GM12891 (cell line): ENCODE data around the gene MECR.
"Not testable (repeated sequence)": the region's sequence is repeated elsewhere in the genome, so short reads cannot be mapped to it uniquely, and the experiment has no call there.

Experiments
- DNase-seq: peaks from one replicate; pipeline ENCODE4 v3.0.0; 2011; ENCODE audit warnings: low spot score; ENCODE audit not compliant: insufficient read length
- FAIRE-seq: peaks from 2 replicates; lab custom pipeline; 2011; peaks lifted over from hg19 to GRCh38; lab: Jason Lieb, UNC
- PAX5 ChIP-seq: IDR thresholded peaks from 2 replicates; pipeline ENCODE4 v1.6.1; 2011; ENCODE audit warnings: low read length, moderate library complexity, mild to moderate bottlenecking; ENCODE audit not compliant: insufficient read depth, severe bottlenecking
- POLR2A ChIP-seq: IDR thresholded peaks from 2 replicates; pipeline ENCODE4 v1.6.1; 2011; ENCODE audit warnings: low read depth, low read length, control low read depth
- POLR2AphosphoS5 ChIP-seq: IDR thresholded peaks from 2 replicates; pipeline ENCODE4 v1.6.1; 2011; ENCODE audit warnings: low read depth, low read length, control low read depth
- POU2F2 ChIP-seq: IDR thresholded peaks from 2 replicates; pipeline ENCODE4 v1.6.1; 2011; ENCODE audit warnings: low read depth, mild to moderate bottlenecking, control low read depth, low read length, moderate library complexity
- SPI1 ChIP-seq: IDR thresholded peaks from 2 replicates; pipeline ENCODE4 v1.6.1; 2011; ENCODE audit warnings: low read depth, low read length, control low read depth
- TAF1 ChIP-seq: IDR thresholded peaks from 2 replicates; pipeline ENCODE4 v1.6.1; 2011; ENCODE audit warnings: low read depth, low read length, control low read depth

The MECR gene

GRCh38 chr1:29237129-29237821 is 6.5 kb upstream of the MECR start:
- no peak for FAIRE-seq
- TF ChIP-seq PAX5: no peak
- TF ChIP-seq TAF1: no peak
- TF ChIP-seq POU2F2: no peak
- TF ChIP-seq POLR2AphosphoS5: no peak
- no peak for TF ChIP-seq SPI1
- no peak for TF ChIP-seq POLR2A
- DNase-seq: no peak

- FAIRE-seq (peak; percentile 31), DNase-seq (no peak)
- TF ChIP-seq POU2F2: no peak
- no peak for TF ChIP-seq POLR2AphosphoS5
- no peak for TF ChIP-seq SPI1
- no peak for TF ChIP-seq PAX5
- TF ChIP-seq TAF1: no peak
- TF ChIP-seq POLR2A: no peak
Observed at GRCh38 chr1:29236712-29237128, 6.0 kb upstream of the MECR start.

GRCh38 chr1:29235955-29236711 is 5.4 kb upstream of the MECR start, which contains the start of gene PTPRU:
TSS of gene PTPRU (plus strand) at chr1:29236522. CDS start at chr1:29236645, 123 bp downstream.
- TF ChIP-seq POLR2A: no peak
- no peak for TF ChIP-seq PAX5
- no peak for TF ChIP-seq POU2F2
- no peak for TF ChIP-seq POLR2AphosphoS5
- TF ChIP-seq SPI1: no peak
- TF ChIP-seq TAF1: no peak
- DNase-seq (peak; percentile 94), FAIRE-seq (peak; percentile 89)

- not testable (repeated sequence) for DNase-seq, FAIRE-seq
Observed at GRCh38 chr1:29234881-29235280, 4.1 kb upstream of the MECR start.

- FAIRE-seq (no peak), DNase-seq (no peak)
- TF ChIP-seq POLR2AphosphoS5 (no peak), PAX5 (no peak), SPI1 (no peak), TAF1 (no peak), POU2F2 (no peak), POLR2A (no peak)
Observed at GRCh38 chr1:29234471-29234870, 3.7 kb upstream of the MECR start.

GRCh38 chr1:29233693-29234092 is 3.0 kb upstream of the MECR start:
- TF ChIP-seq PAX5: no peak
- no peak for TF ChIP-seq POU2F2
- TF ChIP-seq POLR2AphosphoS5: no peak
- TF ChIP-seq TAF1: no peak
- TF ChIP-seq POLR2A: no peak
- TF ChIP-seq SPI1: no peak
- FAIRE-seq (no peak), DNase-seq (no peak)

GRCh38 chr1:29232387-29232786 is 1.7 kb upstream of the MECR start:
- TF ChIP-seq SPI1 (no peak), TAF1 (no peak), POLR2A (no peak), PAX5 (no peak), POU2F2 (no peak)
- no peak for DNase-seq
- no peak for FAIRE-seq

- DNase-seq: no peak
- TF ChIP-seq SPI1 (no peak), POLR2A (no peak)
- peak; percentile 31 for FAIRE-seq
Observed at GRCh38 chr1:29230204-29230552, 556 bp downstream of the MECR start.

- no peak for FAIRE-seq
- DNase-seq: no peak
- no peak for TF ChIP-seq TAF1
- no peak for TF ChIP-seq POLR2AphosphoS5
- no peak for TF ChIP-seq SPI1
- TF ChIP-seq POLR2A: no peak
- TF ChIP-seq POU2F2: no peak
- TF ChIP-seq PAX5: no peak
Observed at GRCh38 chr1:29227511-29227910, 3.2 kb downstream of the MECR start.

- FAIRE-seq: no peak
- TF ChIP-seq POU2F2 (no peak), SPI1 (no peak), TAF1 (no peak), PAX5 (no peak), POLR2AphosphoS5 (no peak), POLR2A (no peak)
Observed at GRCh38 chr1:29225361-29225760, 5.4 kb downstream of the MECR start.

More at GRCh38 chr1:29225361-29225760, 5.4 kb downstream of the MECR start:
- no peak for DNase-seq
